OCI-LY3 (cell line): ENCODE measurements around the gene GNG12.

Experiments
- EZH2phosphoT487 ChIP-seq: fragments of 200-600 bp; shearing (Covaris generic); IDR thresholded peaks from 2 replicates; pipeline ENCODE4 v1.6.1; 2018; ENCODE audit warnings: antibody characterized with exemption, mixed run types, low read depth
- TF ChIP-seq, protein P1 (sequence below): fragments of 200-600, 300-600 bp; sonication (generic); IDR thresholded peaks from 2 replicates; pipeline ENCODE4 v1.5.1; 2014; ENCODE audit warnings: antibody characterized with exemption, low read length, low read depth

- TF ChIP-seq, protein P1, sequence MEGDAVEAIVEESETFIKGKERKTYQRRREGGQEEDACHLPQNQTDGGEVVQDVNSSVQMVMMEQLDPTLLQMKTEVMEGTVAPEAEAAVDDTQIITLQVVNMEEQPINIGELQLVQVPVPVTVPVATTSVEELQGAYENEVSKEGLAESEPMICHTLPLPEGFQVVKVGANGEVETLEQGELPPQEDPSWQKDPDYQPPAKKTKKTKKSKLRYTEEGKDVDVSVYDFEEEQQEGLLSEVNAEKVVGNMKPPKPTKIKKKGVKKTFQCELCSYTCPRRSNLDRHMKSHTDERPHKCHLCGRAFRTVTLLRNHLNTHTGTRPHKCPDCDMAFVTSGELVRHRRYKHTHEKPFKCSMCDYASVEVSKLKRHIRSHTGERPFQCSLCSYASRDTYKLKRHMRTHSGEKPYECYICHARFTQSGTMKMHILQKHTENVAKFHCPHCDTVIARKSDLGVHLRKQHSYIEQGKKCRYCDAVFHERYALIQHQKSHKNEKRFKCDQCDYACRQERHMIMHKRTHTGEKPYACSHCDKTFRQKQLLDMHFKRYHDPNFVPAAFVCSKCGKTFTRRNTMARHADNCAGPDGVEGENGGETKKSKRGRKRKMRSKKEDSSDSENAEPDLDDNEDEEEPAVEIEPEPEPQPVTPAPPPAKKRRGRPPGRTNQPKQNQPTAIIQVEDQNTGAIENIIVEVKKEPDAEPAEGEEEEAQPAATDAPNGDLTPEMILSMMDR = no peak
- TF ChIP-seq EZH2phosphoT487 = no peak
Observed at GRCh38 chr1:67832737-67833601, at the start of gene GNG12.
